A549 (cell line): ENCODE data around the gene ZNF575.

Experiments used
- CHD2 ChIP-seq: fragments of 150-350 bp; IDR thresholded peaks from 2 replicates; pipeline ENCODE4 v1.6.1; 2014; ENCODE audit warnings: low read length; ENCODE audit not compliant: partially characterized antibody
- MAFK ChIP-seq: fragments of 450-650 bp; IDR thresholded peaks from 2 replicates; pipeline ENCODE4 v1.6.1; 2014; ENCODE audit not compliant: partially characterized antibody
- RAD21 ChIP-seq, 2 experiments: fragments of >200 bp in 1 of 2; sonication (Bioruptor Twin) in 1 of 2; formaldehyde crosslinking in 1 of 2; IDR thresholded peaks in 1 of 2; conservative IDR thresholded peaks in 1 of 2; 2 replicates in 1 of 2; 3 replicates in 1 of 2; pipeline ENCODE4 v1.6.1; 2012 to 2018; ENCODE audit warnings: inconsistent platforms in 1 of 2
- TF ChIP-seq, protein P1 (sequence below): fragments of >200 bp; sonication (Bioruptor Twin); formaldehyde crosslinking; IDR thresholded peaks from 3 replicates; pipeline ENCODE4 v1.5.1; 2016

DNA sequence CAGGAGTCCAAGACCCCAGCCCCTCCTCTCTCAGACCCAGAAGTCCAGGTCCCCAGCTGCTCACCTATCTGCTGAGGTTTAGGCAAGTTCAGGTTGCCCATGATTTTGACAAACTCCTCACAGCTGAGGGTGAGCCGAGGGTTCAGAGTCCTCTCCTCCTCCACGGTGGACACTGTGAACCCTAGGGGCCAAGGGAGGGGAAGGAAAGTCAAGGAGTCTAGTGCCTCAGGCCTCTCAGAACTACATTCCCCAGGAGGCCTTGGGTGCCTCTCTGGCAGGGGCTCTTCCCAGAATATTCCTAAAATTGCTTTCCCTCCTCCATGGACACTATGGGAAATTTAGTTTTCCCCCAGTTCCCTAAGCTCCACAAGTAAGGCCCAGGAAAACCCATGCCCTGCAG lies 25.1 kb upstream of the ZNF575 start:
- TF ChIP-seq, protein P1, sequence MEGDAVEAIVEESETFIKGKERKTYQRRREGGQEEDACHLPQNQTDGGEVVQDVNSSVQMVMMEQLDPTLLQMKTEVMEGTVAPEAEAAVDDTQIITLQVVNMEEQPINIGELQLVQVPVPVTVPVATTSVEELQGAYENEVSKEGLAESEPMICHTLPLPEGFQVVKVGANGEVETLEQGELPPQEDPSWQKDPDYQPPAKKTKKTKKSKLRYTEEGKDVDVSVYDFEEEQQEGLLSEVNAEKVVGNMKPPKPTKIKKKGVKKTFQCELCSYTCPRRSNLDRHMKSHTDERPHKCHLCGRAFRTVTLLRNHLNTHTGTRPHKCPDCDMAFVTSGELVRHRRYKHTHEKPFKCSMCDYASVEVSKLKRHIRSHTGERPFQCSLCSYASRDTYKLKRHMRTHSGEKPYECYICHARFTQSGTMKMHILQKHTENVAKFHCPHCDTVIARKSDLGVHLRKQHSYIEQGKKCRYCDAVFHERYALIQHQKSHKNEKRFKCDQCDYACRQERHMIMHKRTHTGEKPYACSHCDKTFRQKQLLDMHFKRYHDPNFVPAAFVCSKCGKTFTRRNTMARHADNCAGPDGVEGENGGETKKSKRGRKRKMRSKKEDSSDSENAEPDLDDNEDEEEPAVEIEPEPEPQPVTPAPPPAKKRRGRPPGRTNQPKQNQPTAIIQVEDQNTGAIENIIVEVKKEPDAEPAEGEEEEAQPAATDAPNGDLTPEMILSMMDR: no peak
- TF ChIP-seq RAD21 (conservative IDR thresholded peaks at IDR 0.05 in 1 of 2, IDR thresholded peaks at IDR 0.05 in 1 of 2) (no peak), MAFK (no peak), CHD2 (no peak)
